ENCODE measurements around the gene GNAQ.

- TF ChIP-seq, protein P1, sequence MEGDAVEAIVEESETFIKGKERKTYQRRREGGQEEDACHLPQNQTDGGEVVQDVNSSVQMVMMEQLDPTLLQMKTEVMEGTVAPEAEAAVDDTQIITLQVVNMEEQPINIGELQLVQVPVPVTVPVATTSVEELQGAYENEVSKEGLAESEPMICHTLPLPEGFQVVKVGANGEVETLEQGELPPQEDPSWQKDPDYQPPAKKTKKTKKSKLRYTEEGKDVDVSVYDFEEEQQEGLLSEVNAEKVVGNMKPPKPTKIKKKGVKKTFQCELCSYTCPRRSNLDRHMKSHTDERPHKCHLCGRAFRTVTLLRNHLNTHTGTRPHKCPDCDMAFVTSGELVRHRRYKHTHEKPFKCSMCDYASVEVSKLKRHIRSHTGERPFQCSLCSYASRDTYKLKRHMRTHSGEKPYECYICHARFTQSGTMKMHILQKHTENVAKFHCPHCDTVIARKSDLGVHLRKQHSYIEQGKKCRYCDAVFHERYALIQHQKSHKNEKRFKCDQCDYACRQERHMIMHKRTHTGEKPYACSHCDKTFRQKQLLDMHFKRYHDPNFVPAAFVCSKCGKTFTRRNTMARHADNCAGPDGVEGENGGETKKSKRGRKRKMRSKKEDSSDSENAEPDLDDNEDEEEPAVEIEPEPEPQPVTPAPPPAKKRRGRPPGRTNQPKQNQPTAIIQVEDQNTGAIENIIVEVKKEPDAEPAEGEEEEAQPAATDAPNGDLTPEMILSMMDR (IDR thresholded peaks at IDR 0.05) = no peak
- no peak for TF ChIP-seq POLR2A (IDR thresholded peaks at IDR 0.05)
Observed at GRCh38 chr9:77815260-77815659, 216.4 kb downstream of the GNAQ start.

Measured in body of pancreas (tissue), 4 donors.